NOMO-1 (cell line): Measurements from ENCODE around the gene COMT.

Experiments used
- DNase-seq, 2 experiments: peaks; one replicate each; lab custom pipeline; 2025; ENCODE audit not compliant: unreplicated experiment in 2 of 2; lab: John Stamatoyannopoulos, UW

Gene COMT

DNA sequence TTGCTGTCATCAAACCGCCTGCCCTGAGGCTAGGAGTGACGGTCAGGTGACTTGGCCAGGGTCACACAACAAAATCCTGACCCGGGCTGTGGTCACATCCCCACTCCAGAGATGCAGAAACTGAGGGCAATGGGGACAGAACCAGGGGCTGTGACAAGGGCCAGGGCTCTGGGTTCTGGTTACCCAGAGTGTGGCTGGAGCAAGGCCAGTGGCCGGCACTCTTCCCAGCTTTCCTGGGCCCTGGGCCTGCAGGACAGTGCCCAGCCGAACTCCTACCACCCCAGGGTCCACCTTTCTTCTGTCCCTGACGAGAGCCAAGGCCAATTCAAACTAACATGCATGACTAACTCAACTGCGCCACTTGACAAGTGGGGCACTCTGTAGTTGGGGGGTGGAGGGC, 39.2 kb downstream of the COMT start:
- no peak for DNase-seq

- no peak for DNase-seq
Measured at GRCh38 chr22:19981171-19981960, 39.8 kb downstream of the COMT start.

GRCh38 chr22:19981961-19982920, 40.7 kb downstream of the COMT start:
- no peak for DNase-seq

DNA sequence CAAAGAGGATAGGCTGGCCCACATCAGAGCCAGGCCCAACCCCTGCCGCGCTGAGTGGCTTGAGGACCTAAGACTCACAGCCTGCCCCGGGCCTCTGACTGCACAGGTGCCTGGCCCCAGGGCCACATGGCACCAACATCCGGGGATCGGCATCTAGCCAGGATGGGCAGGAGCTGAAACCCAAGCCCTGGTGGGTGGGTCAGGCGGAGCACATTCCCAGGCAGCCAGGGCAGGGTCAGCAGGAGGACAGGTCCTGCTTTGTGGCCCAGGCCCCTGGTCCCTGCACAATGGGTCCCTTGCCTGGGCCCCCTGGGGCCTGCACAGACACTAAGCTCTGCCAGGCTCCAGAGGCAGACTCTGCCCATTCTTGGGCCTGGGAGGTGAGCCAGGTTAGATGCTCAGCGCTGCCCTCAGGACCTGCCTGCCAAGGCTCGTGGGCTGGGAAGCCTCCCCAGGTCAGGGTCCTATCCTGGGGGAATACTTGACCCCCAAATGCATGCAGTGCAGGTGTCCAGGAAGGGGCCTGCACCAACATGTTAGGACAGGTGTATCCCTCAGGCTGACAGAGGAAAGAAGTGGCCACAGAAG, 41.5 kb downstream of the COMT start:
- DNase-seq = no peak

- DNase-seq = no peak
Measured at GRCh38 chr22:19983741-19984140, 42.2 kb downstream of the COMT start.

DNA sequence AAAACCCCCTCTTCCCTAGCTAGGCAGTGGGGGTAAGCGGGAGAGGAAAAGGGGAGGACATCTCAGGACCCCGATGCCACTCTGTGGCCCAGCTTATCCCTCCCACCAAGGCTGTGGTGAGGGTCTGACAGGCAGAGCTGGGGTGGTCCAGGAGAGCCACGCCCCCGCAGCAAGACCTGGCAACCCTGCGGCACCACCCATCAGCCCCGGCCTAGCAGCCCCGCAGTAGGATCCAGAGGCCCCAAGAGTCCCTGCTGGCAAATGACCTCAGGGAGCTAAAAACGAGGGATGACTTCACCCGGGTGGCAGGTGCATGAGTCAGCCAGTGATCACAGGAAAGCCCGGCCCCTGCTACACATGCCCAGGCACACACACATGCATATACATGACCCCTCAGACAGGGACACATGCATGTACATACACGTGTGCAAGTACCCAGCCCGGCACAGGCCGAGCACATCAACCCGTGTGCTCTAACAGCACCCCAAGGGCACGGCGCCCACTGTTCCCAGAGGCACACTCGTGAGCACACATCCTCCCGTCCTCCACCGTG, 42.7 kb downstream of the COMT start:
- no peak for DNase-seq

DNA sequence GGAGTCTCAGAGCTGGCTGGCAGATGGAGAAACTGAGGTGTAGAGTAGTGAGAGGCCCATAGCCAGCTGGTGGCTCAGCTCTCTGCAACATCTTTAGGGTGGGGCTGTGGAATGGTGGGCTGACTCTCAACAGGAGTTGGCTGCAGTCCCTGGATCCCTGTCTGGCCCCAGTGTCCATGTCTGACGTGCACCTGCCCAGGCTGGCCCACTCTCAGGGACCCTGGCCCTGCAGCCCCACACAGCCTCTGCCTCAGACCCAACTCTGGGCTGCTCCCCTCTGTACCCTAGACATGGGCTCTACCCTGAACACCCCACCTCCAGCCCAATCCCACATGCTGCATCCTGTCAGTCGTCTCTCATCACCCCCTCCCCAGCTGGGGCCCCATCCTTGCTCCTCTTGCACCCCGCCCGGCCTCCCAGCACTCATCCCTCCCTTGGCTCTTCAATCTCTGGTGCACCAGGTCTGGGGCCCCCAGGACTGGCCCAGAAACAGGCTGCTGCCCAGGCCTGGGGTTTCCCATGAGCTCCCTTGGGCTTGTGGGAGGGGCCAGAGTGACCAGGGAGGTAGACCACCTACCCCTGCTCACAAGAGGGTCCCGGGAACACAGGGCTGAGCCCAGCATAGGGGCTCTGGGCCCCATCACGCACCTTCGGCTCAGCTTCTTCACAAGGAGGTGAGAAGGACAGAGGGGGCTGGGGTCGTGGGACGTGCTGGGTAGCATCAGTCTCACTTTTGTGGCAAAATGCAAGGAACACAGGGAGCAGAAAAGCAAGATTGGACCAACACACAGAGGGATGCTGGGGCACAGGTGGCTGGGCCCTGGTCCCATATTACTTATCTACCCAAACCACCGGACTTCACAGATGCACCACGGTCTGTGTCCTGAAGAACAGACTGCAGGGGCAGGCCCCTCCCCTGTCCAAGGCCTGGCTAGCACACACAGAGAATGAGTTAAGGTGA, 43.6 kb downstream of the COMT start:
- DNase-seq = no peak

- no peak for DNase-seq
Measured at GRCh38 chr22:19986011-19986409, 44.4 kb downstream of the COMT start.

DNA sequence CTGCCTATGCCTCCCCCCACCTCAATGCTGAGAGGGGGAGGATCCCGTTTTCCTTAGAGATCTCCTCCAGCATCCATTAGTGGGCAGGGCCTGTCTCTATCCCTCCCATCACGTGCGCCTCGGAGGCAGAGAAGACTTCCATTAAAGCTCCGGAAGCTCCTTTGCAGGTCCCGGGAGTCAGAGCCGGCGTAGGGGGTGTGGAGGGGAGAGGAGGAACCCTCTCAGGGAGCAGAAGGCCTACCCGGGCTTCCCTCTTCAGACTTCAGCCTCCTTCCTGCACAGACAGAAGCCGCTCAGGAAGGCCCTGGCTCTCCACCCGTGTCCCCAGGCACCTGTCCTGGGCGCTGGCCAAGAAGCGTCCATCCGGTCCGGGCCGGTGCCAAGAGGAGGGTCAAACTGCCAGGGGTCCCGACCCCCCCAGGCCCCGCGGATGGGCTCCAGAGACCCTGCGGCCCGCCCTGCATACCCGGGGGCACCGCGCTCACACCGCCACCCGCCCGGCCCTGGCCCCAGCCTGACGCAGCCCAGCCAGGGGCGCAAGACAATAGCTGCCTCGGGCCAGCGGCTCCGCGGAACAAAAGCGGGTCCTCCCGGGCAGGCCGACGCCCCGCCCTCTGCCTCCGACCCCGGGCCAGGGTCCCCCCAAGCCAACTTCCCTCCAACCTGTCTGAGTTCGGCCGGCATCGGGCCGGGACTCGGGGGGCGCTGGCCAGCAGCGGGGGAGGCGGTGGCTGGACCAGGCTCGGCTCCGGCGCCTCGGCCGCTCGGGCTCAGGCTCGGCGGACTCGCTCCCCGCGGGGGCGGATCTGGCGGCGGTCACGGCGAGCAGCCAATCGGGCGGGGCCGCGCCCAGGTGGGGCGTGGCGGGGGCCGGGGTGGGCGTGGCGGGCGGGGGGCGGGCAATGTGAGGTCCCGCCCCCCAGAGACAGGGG, 45.1 kb downstream of the COMT start:
- peak; percentile 41 to 52 for DNase-seq

- DNase-seq = no peak
Measured at GRCh38 chr22:19987394-19988306, 46.1 kb downstream of the COMT start.

DNA sequence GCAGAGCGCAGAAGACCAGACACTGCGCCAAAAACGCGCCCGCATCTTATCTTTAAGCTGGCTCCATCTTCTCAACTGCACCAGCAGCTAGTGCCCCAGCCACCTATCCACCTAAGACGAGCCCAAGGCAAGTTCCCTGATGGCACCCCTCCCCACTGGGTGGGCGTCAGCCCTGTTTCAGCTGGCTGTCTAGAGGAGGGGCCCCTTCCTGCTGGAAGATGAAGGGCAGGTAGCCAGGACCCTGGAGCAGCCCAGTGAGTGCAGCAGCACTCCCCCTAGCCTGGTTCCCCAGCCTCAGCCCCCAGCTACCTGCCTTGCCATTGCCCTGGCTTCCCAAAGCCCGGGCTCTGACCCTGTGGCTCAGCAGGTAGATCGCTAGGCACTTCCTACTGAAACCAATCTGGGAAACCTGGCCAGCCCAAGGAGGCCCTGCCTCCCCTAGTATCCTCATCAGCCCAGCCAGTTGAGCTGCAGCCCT, 46.8 kb downstream of the COMT start:
- DNase-seq = no peak

- DNase-seq = no peak
Measured at GRCh38 chr22:19988965-19989724, 47.6 kb downstream of the COMT start.

DNA sequence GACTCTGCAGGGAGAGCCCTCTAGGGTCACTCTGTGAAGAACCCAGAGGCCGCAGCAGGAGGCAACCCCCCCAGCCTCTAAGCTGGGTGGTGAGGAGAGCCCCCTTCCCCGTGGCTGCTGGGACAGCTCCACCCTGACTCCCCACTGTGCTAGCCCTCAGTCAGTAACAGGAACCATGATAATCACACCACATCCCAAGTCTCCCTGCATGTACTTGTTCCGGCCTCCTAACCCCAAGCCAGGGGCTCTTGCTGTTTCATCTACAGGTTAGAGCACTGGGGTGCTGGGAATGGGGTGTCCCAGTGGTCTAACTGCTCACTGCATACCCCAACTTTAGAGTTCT, 48.1 kb downstream of the COMT start:
- no peak for DNase-seq

GRCh38 chr22:19990188-19990587, 48.6 kb downstream of the COMT start:
- no peak for DNase-seq

GRCh38 chr22:19990609-19991394, 49.2 kb downstream of the COMT start:
- DNase-seq = no peak

- DNase-seq = no peak
Measured at GRCh38 chr22:19991395-19991644, 49.7 kb downstream of the COMT start.
